Left renal cortex interstitium (tissue), 4 donors: Measurements from ENCODE around the gene HEG1. TPM values are rescaled to one million over a fixed set of nuclear protein-coding genes. Genes with fewer than 3 reads are reported as not detected.

Experiments
- DNase-seq, 4 donors: peaks; one replicate each; pipeline ENCODE4 v3.0.0-alpha.2; 2013; ENCODE audit warnings: low read depth in 4 of 4, low spot score in 2 of 4, missing footprints in 1 of 4
- polyA plus RNA-seq, 4 donors: library from polyadenylated mRNA; unstranded; fragments of 120-200 nt; gene quantifications; one replicate each; pipeline ENCODE4 v1.2.1, GENCODE V29; 2013; ENCODE audit not compliant: insufficient read length in 4 of 4

Gene HEG1
- polyA plus RNA-seq, 4 donors = 24.5 to 30.5 (median 29.1) TPM

DNA sequence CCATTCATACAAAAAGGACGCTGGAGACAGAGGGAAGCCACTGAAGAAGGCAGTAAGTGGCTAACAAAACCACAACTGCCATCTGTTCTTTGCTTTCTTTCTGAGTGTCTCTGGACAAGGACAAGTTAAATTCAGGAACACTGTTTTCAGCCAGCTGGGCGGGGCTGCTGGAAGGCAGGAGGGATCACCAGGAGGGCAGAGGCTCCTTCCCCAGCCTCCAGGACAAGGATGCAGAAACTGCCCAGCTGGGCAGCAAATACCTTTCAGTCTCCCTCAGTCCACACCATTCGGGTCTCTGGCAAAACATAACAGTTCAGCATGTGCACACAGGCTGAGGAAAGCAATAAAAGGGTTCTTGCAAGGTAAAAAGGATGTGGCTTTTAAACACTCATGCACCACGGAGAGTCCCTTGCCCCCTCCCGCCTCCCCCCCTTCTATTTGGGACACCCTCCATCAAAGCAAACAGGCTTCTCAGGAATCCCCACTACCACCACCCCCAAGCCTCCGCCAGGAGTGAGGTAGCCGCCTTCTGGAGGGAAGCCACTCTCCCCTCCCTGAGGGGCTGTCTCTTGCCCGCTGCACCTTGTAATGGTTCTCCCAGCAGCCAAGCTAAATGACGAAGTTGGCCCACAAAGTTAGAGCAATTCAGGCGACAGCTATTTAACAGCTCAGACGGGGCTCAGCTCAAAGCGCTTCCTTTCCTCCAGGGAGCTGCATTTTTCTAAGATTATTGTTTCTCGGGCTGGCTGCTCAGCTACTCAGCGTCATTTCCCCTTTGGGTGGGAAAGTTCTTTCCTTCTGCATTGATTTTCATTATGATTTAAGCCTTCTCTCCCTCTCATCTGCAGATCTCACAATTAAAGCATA, 3.8 kb downstream of the HEG1 start:
- no peak for DNase-seq

DNA sequence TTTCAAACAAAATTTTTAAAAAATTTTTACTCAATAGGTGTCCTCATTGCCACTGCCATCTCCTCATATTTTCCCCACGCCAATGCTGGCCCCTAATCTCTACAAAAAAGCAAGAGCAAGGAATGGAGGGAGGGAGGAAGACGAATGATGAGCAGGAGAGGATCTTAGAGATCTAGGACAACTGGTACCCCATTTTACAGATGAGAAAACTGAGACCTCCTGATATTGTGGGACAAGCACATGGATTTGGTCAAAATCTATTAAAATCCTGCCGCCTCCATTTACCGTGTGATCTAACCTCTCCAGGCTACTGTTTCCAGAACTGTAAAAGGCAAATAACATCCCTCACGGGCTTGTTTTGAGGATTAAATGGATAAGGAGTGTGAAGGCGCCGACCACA, 4.6 kb downstream of the HEG1 start:
- no peak for DNase-seq

DNA sequence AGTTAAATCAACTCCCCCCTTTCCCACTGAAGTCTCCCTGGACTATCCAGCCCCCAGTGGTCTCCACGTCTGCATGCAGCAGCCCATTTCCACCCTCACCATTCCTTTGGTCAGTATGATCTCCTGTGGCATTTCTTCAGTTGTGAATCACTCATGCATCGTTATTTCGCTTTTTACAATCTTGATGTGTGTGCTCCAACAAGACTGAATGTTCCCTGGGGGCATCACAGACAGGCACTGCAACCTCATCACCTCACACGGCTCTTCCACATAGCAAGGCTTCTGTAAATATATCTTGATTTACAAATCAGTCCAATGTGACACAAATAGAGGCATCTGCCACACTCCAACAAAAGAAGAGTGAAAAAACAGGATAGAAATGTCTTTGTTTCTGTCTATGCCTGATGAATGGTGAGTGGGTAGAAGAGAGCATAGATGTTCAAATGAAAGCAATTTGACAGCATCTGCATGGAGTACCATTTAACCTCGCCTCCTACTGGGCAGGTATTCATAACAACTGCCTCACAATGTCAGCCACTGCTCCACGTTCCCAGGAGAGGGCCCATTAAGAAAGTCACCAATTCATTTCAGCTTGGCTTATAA, 5.2 kb downstream of the HEG1 start:
- no peak for DNase-seq

DNA sequence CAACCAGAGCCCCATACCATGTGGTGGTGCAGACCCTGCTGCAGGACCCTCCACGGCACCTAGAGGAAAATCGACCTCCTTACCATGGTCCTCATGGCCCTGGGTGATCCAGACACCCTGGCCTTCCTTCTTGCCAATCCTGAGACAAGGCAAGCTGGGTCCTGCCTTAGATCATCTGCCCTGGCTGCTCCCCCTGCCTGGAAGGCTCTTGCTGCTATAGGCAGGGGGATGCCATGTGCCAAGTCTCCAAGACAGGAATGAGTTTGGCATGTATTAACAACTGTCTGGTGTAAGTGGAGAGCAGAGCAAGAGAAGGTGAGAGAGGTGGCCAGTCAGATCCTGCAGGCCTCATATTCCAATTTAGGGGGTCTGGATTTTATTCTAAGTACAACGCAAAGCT, 7.5 kb downstream of the HEG1 start:
- DNase-seq = no peak

DNA sequence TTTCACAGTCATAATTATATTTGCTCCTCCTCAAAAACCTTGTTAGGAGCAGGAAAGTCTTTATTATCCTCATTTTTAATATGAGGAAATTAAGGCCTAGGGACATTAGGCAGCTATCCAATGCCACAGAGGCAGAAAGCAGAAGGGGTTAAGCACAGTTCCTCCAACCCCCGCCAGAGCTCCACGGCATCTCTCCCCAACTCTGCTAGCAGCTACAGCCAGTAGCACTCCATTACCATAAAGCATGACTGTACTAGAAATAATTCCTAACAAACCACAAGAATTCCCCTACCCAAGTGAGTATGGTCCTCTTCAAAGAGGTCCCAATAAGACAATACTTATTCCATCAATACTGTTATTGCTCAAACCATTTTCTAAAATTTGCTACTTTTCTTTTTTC, 9.8 kb downstream of the HEG1 start:
- DNase-seq = no peak

DNA sequence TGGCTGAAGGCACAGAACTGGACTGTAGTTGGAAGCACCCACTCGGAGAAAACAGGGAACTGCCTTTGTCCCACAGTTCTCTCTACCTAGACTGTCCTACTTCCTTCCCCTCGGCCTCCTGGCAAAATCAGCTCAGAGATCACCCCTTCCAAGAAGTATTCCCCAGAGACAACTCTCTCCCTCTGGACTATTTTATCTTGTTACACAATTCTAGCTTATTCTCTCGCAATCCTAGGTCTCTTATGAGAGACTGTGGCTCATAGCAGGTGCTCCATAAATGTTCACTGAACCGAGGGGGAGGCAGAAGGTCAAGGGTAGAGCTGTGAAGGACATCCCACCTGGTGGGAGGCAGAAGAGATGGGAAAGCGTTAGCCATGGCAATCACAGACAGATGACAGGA, 10.6 kb downstream of the HEG1 start:
- DNase-seq = no peak

DNA sequence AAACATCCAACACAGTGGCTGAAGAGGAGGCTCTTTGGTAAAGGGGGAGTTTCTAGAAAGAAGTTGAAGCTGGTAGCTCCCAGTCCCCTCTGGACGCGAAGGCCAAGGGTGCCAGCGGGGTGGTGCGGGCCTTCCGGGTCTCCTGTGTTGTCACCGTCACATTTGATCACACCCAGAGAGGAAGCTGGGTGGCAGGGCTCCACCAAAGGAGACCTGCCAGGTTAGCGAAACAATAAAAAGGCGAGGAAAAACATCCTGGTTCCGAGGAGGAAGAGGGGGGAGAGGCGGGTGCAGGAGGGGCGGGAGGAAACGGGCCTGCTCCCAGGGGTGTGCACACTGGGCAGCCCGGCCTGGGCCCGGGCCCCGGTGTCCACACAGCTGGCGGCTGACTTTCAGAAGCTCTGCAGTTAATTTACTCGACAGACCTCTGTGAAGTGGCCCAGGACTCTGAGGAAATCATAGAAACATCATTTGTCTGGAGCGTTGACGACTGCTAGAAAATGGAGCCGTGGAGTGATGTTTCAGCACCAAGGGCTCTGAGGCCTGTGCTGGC, 12.1 kb downstream of the HEG1 start:
- DNase-seq = no peak

DNA sequence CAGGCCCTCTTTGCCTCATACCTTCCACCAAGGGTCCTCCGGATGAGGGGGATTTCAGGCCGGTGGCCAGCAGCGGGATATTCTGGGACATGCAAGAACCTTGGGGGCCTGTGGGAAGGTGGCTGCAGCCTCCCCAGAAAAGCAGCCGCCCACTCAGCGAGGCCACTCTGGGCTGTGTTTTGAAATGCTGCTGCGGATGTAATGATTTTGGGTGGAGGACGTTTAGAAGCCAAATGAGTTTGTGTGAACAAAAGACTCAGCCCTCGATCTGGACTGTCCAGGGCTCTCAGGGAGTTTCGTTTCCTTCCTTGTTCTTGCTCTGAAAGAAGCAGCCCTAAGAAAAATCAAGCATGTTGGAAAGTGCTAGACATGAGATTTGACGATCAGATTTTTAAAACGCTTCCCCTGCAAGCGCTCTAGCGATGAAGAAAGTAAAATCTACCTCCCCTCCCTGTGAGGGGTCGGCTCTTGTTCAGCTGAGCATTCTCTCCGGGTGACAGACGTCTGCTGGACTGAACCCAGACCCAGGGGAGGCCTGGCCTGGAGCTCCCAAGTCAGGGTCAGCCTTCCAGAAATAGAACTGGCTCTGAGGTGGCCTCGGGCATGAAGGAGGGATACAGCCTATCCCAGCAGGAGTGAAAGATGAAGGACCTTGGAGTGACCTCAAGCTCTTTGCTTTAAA, 12.9 kb downstream of the HEG1 start:
- no peak for DNase-seq

DNA sequence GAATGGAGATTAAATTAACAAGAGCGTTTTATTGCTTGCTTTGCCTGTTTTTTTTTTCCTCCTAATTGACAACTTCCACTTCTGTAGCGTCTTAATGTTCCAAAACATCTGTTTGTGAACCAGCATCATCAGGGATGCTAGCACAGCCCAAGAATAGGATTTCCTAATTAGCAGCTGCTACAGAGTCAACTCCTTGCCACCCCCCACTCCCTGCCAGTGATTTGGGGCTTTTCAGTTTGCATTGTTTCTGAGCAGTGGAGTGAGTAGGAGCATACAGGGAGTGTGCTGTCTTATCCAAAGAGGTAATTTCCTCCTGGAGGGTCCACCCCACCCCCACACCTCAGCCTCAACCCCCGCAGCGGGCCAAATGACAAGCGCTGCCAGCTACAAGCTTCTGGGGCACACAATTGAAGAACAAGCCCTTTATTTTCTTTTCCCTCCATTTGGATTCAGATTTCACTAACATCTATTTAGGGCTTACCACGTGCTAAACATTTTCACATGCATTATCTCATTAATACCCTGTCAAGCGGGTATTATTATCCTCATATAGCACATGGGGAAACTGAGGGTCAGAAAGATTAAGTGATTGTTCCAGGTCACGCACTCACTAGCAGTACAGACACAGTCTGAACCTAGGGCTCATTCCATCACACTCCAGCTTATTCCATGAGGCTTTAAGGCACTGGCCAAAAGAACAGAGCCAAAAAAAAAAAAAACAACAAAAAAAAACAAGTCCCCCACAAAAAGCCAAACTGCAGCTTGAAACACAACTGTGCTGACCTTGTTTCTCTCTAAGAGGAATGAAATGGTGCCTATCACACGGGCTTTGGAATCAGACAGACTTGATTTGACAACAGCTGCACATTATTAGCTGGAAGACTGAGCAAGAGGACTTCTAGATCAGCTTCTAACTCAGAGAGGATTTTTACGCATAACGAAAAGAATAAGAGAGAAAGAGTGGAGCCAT, 16.4 kb downstream of the HEG1 start:
- no peak for DNase-seq

DNA sequence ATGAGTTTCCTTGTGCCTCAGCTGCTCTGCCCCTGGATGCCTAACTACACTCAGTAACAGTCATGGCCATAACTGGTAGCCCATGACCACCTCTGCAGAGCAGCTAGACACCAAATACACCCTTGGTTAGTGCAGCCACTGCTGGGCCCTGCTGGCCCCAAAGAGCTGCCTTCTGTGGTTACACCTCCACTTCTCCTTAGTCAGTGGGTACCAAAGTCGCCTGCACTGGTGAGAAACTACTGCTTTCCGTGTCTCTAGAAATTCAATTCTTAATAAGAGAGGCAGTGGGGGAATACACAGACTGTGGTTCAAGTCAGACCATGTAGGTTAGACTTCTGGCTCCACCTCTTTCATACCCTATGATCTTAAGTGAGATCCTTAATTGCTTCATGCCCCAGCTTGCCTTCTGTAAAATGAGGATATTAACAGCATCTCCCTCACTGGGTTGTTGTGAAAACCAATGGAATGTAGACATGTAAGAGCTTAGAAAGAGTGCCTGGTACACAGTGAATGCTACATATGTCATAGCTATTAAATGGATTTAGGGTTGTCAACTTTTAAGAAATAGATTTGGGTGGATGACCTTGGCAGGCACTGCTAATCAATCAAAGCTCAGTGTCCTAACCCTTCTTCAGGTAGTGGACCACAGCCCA, 18.2 kb downstream of the HEG1 start:
- no peak for DNase-seq

DNA sequence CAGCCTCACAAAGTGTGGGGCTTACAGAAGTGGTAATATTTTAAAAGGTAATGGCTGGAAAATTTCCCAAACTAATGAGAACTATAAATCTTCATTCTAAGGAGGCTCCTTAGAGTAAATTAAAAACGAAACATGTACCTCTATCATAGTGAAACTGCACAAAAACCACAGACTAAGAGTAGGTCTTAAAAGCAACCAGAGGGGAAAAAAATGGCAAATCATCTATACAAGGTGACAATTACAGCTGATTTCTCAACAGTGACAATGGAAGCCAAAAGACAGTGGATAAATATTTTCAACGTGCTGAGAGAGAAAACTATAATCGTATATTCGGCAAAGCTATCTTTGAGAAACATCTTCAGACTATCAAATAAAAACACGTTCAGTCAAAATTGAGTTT, 20.6 kb downstream of the HEG1 start:
- no peak for DNase-seq

DNA sequence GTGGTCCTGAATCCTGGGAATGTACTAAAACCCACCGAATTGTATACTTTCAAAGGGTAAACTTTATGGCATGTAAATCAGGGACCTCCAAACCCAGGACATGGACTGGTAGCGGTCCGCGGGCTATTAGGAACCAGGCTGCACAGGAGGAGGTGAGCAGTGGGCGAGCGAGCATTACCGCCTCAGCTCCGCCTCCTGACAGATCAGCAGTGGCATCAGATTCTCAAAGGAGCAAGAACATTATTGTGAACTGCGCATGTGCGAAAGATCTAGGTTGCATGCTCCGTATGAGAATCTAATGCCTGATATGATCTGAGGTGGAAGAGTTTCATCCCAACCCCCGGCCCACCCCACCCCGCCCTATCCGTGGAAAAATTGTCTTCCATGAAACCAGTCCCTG, 22.2 kb downstream of the HEG1 start:
- no peak for DNase-seq

DNA sequence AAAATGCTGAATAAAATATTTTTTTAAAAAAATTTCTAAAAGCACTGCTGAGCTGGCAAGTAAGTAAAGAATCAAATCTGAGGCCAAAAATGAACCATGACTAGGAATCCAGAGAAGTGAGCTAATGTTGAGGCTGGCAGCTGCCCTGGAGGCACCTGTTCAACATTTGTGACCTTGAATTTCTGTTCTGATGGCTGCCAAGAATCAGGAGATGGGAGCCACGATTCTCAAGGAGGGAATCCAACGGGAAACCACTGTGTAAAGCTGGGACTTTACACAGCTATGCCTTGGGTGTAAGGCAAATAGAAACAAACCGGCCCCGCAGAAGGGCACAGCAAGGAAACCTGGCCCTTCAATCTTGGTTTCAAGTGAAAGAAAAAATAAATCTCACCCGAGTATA, 22.7 kb downstream of the HEG1 start:
- no peak for DNase-seq

DNA sequence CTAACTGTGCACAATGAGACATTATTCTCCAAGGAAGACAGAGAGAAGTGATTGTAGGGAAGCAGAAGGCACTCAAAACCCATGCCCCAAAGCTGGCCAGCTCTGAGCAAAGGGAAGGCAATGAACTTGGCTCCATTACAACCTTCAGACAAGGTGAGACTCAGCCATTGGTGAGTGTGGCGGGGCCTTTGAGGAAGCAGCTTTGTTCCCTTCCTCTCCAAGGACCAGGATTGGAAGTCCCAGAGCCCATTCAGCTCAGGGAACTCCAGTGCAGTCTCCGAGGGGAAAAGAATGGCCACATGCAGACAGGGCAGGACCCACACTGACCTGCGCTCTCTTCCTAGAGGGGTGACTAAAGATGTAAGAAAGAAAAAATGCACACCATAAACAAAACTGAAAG, 23.1 kb downstream of the HEG1 start:
- DNase-seq = no peak

DNA sequence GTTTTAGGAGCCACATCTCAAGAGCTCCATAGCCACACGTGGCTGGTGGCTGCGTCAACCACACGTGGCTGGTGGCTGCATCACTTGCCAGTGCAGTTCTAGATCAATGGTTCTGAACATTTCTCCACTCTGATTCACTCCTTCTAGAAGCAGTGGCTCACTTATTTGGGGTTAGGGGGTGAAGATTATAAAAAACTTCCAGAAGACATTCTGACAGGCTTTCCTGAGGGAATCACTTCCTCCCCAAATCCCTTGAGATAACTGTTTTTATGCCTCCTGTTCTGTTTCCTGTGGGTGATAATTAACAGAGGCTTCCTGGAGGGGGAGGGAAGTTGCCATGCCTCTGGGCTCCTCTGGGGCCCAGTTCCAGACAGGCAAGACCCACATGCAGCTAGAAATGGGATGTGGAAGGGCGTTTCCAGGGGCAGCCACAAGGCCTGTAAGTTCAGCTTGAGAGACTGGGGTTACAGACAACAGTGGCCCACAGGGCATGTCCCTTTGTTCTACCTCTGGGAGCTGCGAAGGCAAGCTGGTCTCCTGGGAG, 23.6 kb downstream of the HEG1 start:
- no peak for DNase-seq

DNA sequence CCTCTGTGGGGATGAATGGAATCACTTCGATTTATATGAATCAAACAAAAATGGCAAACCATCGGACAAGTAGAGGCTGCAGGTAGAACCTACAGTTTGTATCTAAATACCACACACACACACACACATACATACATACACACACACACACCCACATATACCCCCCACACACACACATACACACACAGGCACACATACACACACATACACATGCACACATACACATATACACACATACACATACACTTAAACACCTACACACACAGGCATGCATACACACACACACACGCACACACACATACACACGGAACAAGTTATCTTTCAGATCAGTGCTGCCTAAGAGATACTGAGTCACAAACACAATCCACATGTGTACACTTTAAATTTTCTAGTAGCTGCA, 24.3 kb downstream of the HEG1 start:
- DNase-seq = no peak

DNA sequence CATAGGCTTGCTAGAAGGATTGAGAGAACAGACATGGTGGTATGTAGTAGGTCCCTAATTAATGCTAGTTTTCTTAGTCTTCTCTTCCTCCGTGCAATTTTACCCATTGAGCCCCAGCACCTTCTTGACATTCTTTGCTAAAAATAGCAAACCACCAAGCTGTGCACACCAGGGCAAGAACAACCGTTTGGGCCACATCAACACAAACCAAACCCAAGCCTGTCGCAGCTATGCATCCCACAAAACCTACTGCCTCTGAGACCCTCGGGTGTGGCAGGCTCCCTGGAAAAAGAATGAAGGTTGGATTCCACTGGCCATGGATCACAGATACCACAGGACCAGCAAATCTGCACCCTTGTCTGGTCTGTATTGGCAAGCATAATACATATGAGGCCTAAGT, 27.1 kb downstream of the HEG1 start:
- DNase-seq = no peak

DNA sequence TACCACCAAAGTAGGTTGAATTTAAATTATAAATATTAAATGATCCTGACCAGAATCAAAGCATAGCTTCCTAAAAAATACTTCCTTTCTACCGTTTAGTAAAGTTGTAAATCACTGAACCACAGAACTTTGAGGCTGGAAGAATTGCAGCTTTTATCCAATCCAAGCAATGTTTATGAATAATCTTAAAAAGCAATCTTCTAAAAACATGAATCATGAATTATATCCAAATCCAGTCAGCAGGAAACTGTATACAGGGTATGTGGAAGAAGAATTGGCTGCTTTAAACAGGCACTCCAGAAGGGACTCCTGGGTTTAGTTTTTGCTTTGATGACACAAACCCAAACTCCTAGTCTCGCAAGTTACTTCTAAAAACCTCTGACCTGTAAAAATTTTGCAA, 30.2 kb downstream of the HEG1 start:
- DNase-seq = no peak

DNA sequence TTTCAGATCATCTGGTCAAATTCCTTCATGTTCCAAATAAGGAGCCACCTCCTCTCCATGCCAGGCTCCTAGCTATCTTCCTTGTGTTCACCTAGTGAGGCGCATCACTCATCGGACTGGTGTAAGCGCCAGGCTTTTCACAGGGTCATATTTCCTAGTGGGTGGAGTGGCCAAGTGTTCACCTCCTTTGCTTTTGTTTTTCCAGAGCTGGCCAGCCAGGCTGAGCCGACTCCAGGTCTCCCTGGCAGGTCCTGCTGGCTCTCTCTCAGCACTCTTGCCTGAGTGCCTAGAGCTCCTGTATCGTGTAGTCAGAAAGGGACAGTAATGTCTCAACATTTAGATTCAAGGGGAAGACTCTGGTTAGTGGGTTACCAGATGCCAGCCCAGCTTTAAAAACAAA, 31.0 kb downstream of the HEG1 start:
- DNase-seq = no peak
